HG02970 (cell line): ENCODE measurements around the gene OGDH.

Source experiments
- ATAC-seq: cut with Tn5 transposase; IDR thresholded peaks from one replicate; pipeline ENCODE4 v1.9.1; 2021; ENCODE audit warnings: mild to moderate bottlenecking, moderate library complexity, moderate number of reproducible peaks; ENCODE audit not compliant: unreplicated experiment, low FRiP score

Gene OGDH

DNA sequence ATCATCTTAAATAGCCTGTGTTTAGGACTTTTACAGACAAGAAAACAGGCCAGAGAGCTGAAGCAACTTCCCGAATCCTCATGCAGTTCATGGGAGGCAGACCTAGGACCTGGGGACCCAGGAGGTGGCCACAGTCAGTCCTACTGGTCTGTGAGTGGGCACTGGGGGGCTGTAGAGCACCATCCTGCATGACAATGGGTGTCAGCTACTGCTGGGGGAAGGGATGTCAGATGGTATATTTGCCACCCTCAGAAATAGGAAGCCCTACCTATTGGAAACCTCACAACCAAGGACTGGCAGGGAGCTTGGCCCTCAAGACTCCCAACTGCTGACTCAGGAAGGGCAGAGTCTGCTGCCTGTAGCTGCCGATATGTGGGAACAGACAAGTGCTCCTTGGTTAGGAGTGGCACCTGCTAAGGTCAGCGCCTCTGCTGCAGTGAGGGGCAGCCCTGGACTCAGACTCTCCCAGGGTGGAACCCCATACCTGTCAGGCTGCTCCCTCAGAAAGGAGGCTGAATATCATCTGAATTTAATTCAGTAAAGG, 29.7 kb downstream of the OGDH start:
- ATAC-seq, result no peak

DNA sequence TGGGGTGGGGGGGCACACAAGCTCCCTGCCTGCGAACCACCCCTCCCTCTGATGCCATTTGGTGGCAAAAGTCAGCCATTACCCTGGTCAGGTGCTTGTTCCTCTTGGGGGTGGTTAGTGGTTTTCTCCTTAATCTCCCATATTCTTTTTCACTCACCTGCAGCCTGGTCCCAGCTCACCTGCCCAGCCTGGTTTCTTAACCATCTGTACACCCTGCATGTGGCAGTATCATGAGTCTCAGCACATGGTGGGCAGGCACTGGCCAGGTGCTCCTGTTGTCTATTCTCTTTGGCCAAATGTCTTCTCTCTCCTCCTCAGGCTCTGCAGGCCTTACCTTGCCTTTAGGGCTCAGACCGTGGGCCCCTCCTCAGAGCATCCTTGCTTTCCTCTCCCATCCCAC, 30.5 kb downstream of the OGDH start:
- no peak for ATAC-seq

DNA sequence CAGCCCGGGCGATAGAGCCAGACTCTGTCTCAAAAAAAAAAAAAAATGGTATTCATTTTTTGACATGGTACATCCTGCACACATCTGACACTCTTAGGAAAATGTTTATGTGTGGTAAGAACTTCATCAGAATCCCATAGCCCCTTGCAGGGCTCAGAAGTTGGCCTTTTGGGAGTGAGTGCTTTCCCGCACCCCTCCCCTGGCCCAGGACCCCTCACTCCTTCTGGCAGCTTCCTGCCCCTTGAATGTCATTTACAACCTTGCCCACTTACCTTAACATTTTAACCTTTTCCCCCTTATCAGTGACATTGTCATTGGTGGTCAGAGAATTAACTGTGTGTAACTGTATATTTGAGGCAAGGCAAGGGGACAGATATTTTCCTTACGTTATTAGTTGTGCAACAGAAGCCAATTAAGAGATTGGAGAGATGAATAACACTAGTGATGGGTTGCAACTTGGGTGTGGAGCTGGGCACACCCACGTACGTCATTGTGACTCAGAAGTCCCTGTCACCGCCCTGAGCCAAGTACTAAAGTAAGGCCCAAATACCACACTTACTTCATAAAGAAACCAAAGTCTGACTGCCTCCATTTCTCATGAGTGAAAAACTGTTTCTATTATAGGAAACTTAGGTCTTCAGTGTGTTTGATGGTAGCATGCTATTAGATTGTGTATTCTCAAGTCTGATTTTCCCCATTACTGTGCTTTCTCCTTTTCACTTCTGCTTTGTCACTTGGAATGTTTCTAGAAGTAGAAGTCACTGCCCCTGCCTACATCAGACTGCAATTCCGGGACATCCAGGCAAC, 31.6 kb downstream of the OGDH start:
- ATAC-seq, result peak; percentile 32

GRCh38 chr7:44638611-44639557, 32.5 kb downstream of the OGDH start:
- ATAC-seq, result peak; percentile 46

DNA sequence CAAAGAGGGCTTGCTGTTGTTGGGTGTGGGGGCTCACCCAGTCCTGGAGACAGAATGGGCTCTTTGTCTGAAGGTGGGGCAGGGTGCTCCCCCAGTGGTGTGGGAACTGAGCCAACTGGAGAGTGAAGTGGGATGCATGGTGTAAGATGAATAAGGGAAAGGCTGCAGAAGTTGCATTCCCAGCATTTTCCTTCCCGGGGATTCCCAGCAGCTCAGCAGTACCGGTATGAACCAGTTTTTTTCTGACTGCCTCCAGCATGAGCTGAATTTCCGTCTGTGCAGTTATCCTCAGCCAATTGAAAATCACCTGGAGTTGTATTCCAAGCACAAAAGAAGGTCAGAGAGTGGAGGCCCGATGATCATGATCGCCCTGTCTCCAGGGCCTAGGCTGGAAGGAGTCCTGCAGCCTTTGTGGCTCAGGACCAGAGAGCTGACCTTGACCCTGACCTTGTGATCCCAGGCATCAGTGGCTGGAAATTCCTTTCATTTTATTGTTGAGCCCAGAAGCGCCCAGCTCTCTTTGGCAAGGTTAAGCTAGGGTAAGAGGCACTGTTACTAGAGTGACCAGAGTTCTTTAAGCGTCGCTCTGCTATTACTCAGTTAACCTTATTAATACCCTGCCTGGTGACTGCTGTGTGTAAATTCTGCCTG, 33.4 kb downstream of the OGDH start:
- ATAC-seq, result no peak

GRCh38 chr7:44643206-44643605, 36.8 kb downstream of the OGDH start:
- no peak for ATAC-seq

DNA sequence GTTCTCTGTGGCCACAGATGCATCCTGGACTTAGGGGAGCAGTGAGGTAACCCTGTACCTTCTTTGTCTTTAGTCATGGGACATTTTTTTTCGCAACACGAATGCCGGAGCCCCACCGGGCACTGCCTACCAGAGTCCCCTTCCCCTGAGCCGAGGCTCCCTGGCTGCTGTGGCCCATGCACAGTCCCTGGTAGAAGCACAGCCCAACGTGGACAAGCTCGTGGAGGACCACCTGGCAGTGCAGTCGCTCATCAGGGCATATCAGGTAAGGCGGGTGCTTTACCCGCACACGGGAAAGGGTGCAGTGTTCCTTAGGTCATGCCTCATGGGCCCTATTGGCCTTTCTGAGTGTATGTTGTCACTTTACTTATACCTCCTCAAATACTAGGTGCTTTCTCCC, 38.8 kb downstream of the OGDH start:
- ATAC-seq, result no peak

- ATAC-seq, result no peak
These were observed 39.3 kb downstream of the OGDH start for GRCh38 chr7:44645696-44646095.

GRCh38 chr7:44646176-44646920, 39.9 kb downstream of the OGDH start:
- no peak for ATAC-seq

DNA sequence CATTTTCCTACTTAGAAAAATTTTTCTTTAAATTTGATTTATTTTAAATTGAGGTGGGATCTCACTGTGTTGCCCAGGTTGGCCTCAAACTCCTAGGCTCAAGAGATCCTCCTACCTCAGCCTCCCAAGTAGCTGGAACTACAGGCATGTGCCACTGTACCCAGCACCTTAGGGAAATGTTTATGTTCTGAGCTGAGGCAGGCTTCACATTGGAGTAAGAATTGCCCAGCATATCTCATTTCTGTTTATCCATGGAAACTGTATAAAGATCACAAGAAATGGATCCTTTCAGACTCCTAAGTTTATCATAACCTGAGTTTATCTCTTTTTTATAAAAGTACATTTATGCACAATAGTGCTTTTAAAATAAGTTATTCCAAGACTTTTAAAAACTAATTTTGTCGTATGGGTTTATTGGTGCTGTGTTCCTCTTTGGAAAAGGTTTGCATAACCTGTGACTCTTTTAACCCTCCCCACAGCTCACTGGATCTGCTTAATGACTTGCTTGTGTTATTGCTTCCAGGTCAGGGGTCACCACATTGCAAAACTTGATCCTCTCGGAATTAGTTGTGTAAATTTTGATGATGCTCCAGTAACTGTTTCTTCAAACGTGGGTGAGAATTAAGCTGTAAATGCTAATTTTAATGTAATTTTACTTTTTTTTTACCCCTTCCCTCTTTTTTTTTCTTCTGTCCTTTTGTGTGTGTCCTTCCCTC, 40.7 kb downstream of the OGDH start:
- ATAC-seq, result no peak

- no peak for ATAC-seq
These were observed 41.7 kb downstream of the OGDH start for GRCh38 chr7:44647981-44648714.

DNA sequence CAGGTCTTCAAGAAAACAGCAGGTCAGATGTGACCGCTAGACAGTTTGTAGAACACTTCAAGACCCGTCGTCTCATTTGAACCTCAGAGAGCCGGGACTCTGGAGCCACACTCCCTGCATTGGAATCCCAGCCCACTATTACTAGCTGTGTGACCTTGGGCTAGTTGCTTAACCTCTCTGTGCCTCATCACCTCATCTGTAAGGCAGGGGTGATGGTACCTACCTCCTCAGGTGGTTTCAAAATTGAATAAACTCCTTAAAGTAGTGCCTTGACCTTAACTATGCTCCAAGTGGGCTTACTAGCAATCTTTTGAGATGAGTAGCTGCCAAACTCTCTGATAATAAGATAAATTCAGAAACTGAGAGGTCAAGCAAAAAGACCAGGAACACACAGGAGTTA, 43.8 kb downstream of the OGDH start:
- ATAC-seq, result no peak

DNA sequence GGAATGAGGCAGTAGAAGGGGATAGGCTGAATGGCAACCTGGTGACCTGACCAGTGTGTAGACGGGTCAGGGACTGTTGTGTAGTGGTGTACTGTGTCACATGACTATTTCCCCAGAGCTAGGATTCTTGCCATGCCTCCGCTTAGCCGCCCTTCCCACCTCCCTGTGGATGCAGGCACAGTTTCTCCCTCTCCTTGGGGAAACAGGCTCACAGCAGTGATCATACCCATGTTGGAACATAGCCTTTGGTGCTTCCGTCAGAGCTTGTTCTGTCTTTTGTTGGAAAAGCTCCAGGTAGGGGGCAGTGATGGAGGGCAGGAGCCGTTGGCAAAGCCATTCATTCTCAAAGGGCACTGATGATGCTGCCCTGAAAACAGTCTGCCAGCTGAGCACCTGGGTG, 44.3 kb downstream of the OGDH start:
- ATAC-seq, result no peak

- no peak for ATAC-seq
These were observed 46.1 kb downstream of the OGDH start for GRCh38 chr7:44652535-44652934.

GRCh38 chr7:44654255-44654796, 47.9 kb downstream of the OGDH start:
- ATAC-seq, result no peak

DNA sequence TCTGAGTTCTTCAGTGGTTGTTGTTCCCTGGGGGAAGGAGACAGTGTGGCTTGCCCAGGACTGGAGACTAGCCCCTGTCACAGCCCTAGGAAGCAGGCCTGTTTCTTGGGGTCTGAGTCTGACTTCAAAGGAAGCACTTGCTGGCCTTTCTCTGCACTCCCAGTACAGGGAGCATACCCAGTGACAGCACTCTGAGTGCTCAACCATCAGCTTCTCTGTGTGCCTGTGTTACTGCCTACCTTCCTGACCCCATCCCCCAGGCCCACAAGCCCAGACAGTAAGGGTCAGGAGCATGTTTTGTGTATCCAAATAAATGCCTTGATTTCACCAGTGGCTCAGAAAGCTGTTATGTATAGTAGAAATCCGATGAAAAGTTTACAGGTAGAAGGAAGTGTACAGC, 48.9 kb downstream of the OGDH start:
- no peak for ATAC-seq

- ATAC-seq, result no peak
These were observed 52.6 kb downstream of the OGDH start for GRCh38 chr7:44658979-44659378.

GRCh38 chr7:44661233-44661632, 54.8 kb downstream of the OGDH start:
- ATAC-seq, result no peak
